Measurements from ENCODE around the gene RRP15.

GRCh38 chr1:218259800-218260199 lies 25.3 kb upstream of the RRP15 start:
- TF ChIP-seq, protein P1, sequence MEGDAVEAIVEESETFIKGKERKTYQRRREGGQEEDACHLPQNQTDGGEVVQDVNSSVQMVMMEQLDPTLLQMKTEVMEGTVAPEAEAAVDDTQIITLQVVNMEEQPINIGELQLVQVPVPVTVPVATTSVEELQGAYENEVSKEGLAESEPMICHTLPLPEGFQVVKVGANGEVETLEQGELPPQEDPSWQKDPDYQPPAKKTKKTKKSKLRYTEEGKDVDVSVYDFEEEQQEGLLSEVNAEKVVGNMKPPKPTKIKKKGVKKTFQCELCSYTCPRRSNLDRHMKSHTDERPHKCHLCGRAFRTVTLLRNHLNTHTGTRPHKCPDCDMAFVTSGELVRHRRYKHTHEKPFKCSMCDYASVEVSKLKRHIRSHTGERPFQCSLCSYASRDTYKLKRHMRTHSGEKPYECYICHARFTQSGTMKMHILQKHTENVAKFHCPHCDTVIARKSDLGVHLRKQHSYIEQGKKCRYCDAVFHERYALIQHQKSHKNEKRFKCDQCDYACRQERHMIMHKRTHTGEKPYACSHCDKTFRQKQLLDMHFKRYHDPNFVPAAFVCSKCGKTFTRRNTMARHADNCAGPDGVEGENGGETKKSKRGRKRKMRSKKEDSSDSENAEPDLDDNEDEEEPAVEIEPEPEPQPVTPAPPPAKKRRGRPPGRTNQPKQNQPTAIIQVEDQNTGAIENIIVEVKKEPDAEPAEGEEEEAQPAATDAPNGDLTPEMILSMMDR (IDR thresholded peaks at IDR 0.05) = peak; percentile 68
- no peak for TF ChIP-seq TCF7L2 (IDR thresholded peaks at IDR 0.05; ENCODE audit: low read depth, low read length)

Data from Panc1 (cell line).